Common myeloid progenitor, CD34-positive (primary cell): ENCODE measurements around the gene VPS51. TPM values are rescaled to one million over a fixed set of nuclear protein-coding genes. Genes with fewer than 3 reads are reported as not detected.

Experiments
- CTCF ChIA-PET: fragments of 350-600 bp; sonication (Branson Sonifier 250); formaldehyde crosslinking; loops from one replicate; lab custom pipeline; 2021; ENCODE audit warnings: antibody characterized with exemption; lab: Charles Lee
- POLR2A ChIA-PET: fragments of 350-600 bp; sonication (Branson Sonifier 250); formaldehyde crosslinking; loops from one replicate; lab custom pipeline; 2021; ENCODE audit warnings: antibody characterized with exemption; lab: Charles Lee
- DNase-seq, 3 donors: peaks; one replicate each; pipeline versions ENCODE4 v3.0.0 to v3.0.0-alpha.2; 2013
- H3K27ac ChIP-seq, 2 experiments: 1 replicate in 1 of 2; 2 replicates in 1 of 2; pipeline ENCODE4 v1.7.0; 2013; ENCODE audit warnings: inconsistent platforms in 2 of 2, low read length in 2 of 2, mild to moderate bottlenecking in 2 of 2, low read depth in 1 of 2, moderate library complexity in 1 of 2; ENCODE audit not compliant: severe bottlenecking in 2 of 2, insufficient read depth in 1 of 2, poor library complexity in 1 of 2
- H3K27me3 ChIP-seq, 5 experiments: replicated peaks in 2 of 5; 1 replicate in 3 of 5; 2 replicates in 2 of 5; pipeline versions ENCODE4 v1.6.1 to v1.7.0; 2013; ENCODE audit warnings: low read length in 4 of 5, mild to moderate bottlenecking in 2 of 5, moderate library complexity in 2 of 5, inconsistent platforms in 1 of 5; ENCODE audit not compliant: insufficient read depth in 5 of 5, control insufficient read depth in 4 of 5
- H3K36me3 ChIP-seq, 4 experiments: 1 replicate in 2 of 4; 2 replicates in 2 of 4; pipeline versions ENCODE4 v1.6.1 to v1.7.0; 2013; ENCODE audit warnings: low read length in 3 of 4, control low read depth in 1 of 4, mild to moderate bottlenecking in 1 of 4; ENCODE audit not compliant: control insufficient read depth in 4 of 4, insufficient read depth in 4 of 4
- H3K4me1 ChIP-seq, 4 experiments: 1 replicate in 3 of 4; 2 replicates in 1 of 4; pipeline versions ENCODE4 v1.6.1 to v1.7.1; 2013; ENCODE audit warnings: low read length in 3 of 4, mild to moderate bottlenecking in 3 of 4, control low read depth in 1 of 4, inconsistent platforms in 1 of 4, moderate library complexity in 1 of 4; ENCODE audit not compliant: control insufficient read depth in 4 of 4, insufficient read depth in 4 of 4; ENCODE audit errors: control extremely low read depth in 1 of 4
- H3K4me3 ChIP-seq, 7 experiments: 1 replicate in 4 of 7; 2 replicates in 3 of 7; pipeline versions ENCODE4 v1.5.1 to v1.7.0; 2013; ENCODE audit warnings: mild to moderate bottlenecking in 7 of 7, low read length in 6 of 7, moderate library complexity in 6 of 7, inconsistent platforms in 2 of 7, low read depth in 2 of 7, control low read depth in 1 of 7; ENCODE audit not compliant: insufficient read depth in 4 of 7, control insufficient read depth in 1 of 7; ENCODE audit errors: extremely low read depth in 1 of 7
- H3K9me3 ChIP-seq, 5 experiments: 1 replicate in 4 of 5; 2 replicates in 1 of 5; pipeline versions ENCODE4 v1.6.1 to v1.7.1; 2013; ENCODE audit warnings: low read length in 4 of 5, mild to moderate bottlenecking in 2 of 5, inconsistent platforms in 1 of 5, low read depth in 1 of 5, moderate library complexity in 1 of 5; ENCODE audit not compliant: control insufficient read depth in 4 of 5, insufficient read depth in 2 of 5; ENCODE audit errors: control extremely low read depth in 1 of 5
- WGBS: methylation state at CpG from one replicate; pipeline ENCODE4 v1.1.5; 2013; ENCODE audit not compliant: insufficient coverage; 5-methylcytosine and 5-hydroxymethylcytosine counted together
- polyA plus RNA-seq: library from polyadenylated mRNA; unstranded; fragments of 120-200 nt; gene quantifications from one replicate; pipeline ENCODE4 v1.2.1, GENCODE V29; 2013

VPS51 gene
- polyA plus RNA-seq: 140 TPM

DNA sequence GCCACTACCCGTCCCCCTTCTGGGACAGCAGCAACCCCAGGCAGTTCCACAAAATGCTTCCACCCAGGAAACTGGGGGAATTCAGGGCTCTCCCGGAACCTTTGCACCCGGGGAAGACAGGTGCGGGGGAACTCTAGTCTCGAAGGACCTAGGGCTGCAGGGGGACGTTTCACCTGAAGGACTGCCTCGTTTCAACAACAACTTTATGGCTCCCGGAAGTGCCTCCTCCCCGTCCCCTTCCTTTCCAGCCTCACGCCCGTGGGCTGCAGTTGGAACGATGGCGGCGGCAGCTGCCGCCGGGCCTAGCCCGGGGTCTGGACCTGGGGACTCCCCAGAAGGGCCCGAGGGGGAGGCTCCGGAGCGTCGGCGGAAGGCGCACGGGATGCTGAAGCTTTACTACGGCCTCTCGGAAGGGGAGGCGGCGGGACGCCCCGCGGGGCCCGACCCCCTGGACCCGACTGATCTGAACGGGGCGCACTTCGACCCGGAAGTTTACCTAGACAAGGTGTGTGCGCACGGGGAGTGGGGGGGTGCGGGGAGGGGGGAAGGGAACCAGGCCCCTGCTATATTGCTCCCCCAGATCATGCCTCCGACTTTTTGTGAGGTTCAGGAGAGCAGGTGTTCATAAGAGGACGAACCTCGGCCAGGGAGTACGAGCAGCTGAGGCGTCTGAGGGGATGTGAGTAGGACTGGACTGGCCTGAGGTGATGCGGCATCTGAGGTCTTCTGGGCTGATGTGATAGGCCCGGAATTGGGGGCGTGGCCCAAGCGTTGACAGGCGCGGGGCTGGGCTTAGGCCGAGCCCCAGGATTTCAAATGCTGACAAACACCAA is at the start of gene VPS51:
Gene VPS51, plus strand, starts transcription at position 241 of the 833 bp plus-strand sequence. Its CDS starts 37 bp downstream, at position 278.
- peak; percentile 94 to 96 (median 96) for DNase-seq
- Histone ChIP-seq H3K9me3 (no peaks in the 10 kb centered on the region), H3K36me3 (peaks cover 0 to 13% (median 9%) of the 10 kb centered on the region in 4 experiments), H3K27ac (peak within 1 kb of the TSS; percentile 68 to 86), H3K4me3 (peak within 1 kb of the TSS; percentile 47 to 91 (median 78)), H3K27me3 (no peaks in the 10 kb centered on the region), H3K4me1 (peaks cover 4 to 15% (median 9%) of the 10 kb centered on the region in 4 experiments)
- POLR2A ChIA-PET: interaction anchor here (1.2 to 2.0 kb wide), 4 partner anchors 10 to 85 kb away, joined by 3 to 5 read pairs (median 5); partner anchors contain the start of gene TM7SF2
- CTCF ChIA-PET: interaction anchor here (0.6 to 4.9 kb wide), 7 partner anchors 9 to 789 kb away, joined by 3 to 56 read pairs (median 3); partner anchors contain the start of gene TM7SF2
- WGBS: 0% methylated on average over 35 of the region's 52 CpGs

DNA sequence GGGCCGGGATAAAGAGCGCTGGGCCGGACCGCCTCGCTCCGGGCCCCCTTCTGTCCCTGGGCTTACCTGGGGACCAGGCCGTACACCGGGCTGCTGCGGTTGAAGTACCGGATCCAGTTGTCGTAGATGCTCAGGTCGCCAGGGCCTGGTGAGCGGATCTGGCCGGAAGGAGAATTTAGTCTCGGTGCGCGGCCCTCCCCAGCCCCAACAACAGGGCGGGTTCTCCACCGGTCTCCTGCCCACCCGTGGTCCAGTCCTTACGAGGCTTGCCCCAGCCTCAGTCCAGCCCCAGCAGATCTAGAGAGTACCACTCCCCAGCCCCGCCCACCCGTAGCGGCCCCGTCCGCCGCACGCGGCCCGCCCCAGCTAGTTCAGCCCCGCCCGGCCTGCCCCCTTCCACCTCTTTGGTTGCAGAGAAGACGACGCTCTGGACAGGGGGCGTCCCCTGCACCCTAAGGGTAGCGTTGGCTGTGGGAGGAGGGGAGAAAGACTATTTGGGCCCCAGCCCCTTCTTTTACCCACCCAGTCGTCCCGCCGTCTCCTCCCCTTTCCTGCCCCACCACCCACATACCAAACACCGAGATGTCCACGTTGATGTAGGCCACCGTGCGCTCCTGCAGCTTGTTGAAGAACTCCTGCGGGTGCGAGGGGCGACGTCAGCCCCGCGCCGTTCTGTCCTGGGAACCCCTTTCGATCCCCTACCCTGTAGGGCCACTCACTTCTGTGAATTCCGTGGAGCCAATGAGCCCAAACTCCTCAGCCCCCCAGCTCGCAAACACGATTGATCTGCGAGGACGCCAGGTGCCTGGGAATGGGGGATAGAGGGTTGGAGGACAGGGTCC is 48.2 kb upstream of the VPS51 start:
- peak in 1 of 3 donors; percentile 37 for DNase-seq
- Histone ChIP-seq H3K36me3 (peaks cover 5 to 26% (median 17%) of the 10 kb centered on the region in 4 experiments), H3K9me3 (no peaks in the 10 kb centered on the region), H3K27ac (no peak overlapping the region), H3K27me3 (no peaks in the 10 kb centered on the region), H3K4me1 (peaks cover 2 to 32% (median 26%) of the 10 kb centered on the region in 4 experiments), H3K4me3 (peak overlapping the region in 6 of 7 experiments; percentile 41 to 88 (median 66))
- 12% methylated on average over 25 of the region's 56 CpGs for WGBS
- POLR2A ChIA-PET: no interaction called here
- CTCF ChIA-PET: no interaction called here

DNA sequence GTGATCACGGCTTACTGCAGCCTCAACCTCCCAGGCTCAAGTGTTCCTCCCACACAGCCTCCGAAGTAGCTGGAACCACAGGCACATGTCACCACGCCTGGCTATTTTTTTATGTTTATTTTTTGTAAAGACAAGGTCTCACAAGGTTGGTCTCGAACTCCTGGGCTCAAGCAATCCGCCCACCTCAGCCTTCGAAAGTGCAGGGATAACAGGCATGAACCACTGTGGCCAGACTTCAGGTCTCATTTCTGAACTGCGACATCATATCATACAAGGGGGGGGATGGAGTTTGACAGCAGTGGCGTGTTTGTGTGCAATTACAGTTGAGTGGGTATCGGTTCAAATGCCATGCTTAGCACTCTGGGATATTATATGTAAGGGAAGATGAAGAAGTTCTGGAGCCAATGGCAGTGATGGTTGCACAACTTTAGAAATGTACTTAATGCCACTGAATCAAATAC is 44.6 kb upstream of the VPS51 start:
- no peaks in the 10 kb centered on the region for H3K36me3 ChIP-seq
- H3K9me3 ChIP-seq: no peaks in the 10 kb centered on the region
- POLR2A ChIA-PET: no interaction called here
- no peak overlapping the region for H3K4me3 ChIP-seq
- WGBS: 98% methylated on average over 8 of the region's 9 CpGs
- no peak for DNase-seq
- CTCF ChIA-PET: interaction anchor here (0.7 kb wide), 1 partner anchor 10 kb away, joined by 3 read pairs; the partner anchor contains the start of gene SAC3D1
- H3K27ac ChIP-seq: no peak overlapping the region
- H3K27me3 ChIP-seq: no peaks in the 10 kb centered on the region
- H3K4me1 ChIP-seq: peaks cover 2 to 38% (median 30%) of the 10 kb centered on the region in 4 experiments

DNA sequence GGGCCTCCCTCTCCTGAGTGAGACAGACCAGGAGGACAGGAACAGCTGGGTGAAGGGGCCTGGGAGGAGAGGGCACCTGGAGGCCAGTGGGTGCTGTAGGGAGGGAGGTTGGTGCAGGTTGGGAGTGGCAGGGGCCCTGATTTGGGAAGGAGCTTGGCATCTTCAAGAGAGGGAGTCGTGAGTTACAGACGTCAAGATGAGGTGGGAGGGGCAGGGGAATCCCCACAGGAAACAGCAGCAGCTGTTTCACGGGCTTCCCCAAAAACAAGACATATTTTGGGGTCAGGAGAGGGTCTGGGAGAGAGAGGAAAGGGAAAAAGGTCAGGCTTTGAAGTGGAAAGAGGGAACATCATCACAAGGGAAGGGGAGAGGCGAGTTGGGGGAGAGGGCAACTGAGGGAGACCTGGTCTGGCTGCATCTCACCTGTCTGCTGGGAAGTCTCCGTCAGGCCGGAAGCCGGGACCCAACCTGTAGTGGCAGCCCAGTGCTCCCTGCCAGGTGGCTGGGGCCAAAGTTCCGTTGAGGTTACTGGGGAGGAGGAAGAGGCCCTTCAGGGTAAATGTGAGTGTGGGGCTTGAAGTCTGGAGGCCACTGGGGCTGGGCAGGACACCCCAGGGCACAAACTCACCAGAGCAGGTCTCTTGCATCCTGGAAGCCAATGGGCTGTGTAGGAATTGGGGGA is 42.0 kb upstream of the VPS51 start:
- Histone ChIP-seq H3K9me3 (no peaks in the 10 kb centered on the region), H3K27me3 (no peaks in the 10 kb centered on the region), H3K27ac (no peak overlapping the region), H3K4me3 (peak overlapping the region in 2 of 7 experiments; percentile 11 to 32), H3K4me1 (peaks cover 0 to 18% (median 17%) of the 10 kb centered on the region in 4 experiments), H3K36me3 (no peaks in the 10 kb centered on the region)
- CTCF ChIA-PET: interaction anchor here (1.0 kb wide), 1 partner anchor 8 kb away, joined by 4 read pairs; no protein-coding TSS in a partner anchor
- peak in 2 of 3 donors; percentile 70 to 77 for DNase-seq
- POLR2A ChIA-PET: no interaction called here
- 0% methylated on average over 4 of the region's 8 CpGs for WGBS

DNA sequence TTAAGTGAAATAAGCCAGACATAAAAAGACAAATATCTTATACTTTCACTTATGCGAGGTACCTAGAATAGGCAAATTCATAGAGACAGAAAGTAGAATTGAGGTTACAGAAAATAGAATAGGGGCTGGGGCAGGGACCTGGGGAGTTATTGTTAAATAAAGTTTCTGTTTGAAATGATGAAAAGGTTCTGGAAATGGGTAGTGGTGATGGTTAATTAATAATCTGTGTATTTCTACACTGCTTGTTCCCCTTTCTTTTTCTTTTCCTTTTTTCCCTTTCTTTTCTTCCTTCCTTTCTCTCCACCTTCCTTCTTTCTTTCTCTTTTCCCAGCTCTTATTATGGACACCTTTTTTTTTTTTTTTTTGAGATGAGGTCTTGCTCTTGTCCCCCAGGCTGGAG is 40.5 kb upstream of the VPS51 start:
- no peak overlapping the region for H3K27ac ChIP-seq
- no peaks in the 10 kb centered on the region for H3K27me3 ChIP-seq
- H3K4me1 ChIP-seq: peaks cover 0 to 19% (median 18%) of the 10 kb centered on the region in 4 experiments
- CTCF ChIA-PET: interaction anchor here (1.1 kb wide), 1 partner anchor 16 kb away, joined by 3 read pairs; no protein-coding TSS in a partner anchor
- no peaks in the 10 kb centered on the region for H3K9me3 ChIP-seq
- POLR2A ChIA-PET: no interaction called here
- no peaks in the 10 kb centered on the region for H3K36me3 ChIP-seq
- H3K4me3 ChIP-seq: no peak overlapping the region
- DNase-seq: no peak
- no CpG with 5 or more reads among the region's 1 CpG for WGBS

DNA sequence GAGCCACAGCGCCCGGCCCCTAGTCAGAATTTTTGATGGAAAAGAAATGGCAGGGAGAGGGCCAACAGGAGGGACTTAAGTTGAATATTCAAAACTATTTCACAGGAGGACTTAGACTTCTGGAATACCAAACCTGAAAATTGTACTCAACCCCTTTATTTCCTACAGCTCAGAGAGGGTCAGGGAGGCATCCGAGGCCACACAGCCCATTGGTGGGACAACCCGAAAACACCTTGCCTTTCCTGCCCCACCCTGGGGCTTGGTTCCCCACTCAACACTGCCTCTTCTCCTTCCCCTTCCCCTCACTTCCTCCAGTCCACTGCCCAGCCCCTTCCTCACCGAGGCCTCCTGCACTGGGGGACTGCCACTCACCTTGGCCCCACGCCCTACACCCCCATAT is 39.0 kb upstream of the VPS51 start:
- Histone ChIP-seq H3K4me1 (peaks cover 0 to 19% (median 18%) of the 10 kb centered on the region in 4 experiments), H3K4me3 (no peak overlapping the region), H3K27me3 (no peaks in the 10 kb centered on the region), H3K9me3 (no peaks in the 10 kb centered on the region), H3K36me3 (no peaks in the 10 kb centered on the region), H3K27ac (no peak overlapping the region)
- DNase-seq: no peak
- CTCF ChIA-PET: interaction anchor here (1.2 to 2.0 kb wide), 4 partner anchors 9 to 60 kb away, joined by 3 to 4 read pairs (median 4); partner anchors contain the start of gene BATF2
- WGBS: 100% methylated on average over 2 of the region's 6 CpGs
- POLR2A ChIA-PET: interaction anchor here (0.7 kb wide), 1 partner anchor 12 kb away, joined by 4 read pairs; no protein-coding TSS in a partner anchor
